A172 (cell line): ENCODE measurements around the gene CEP55. TPM values are rescaled to one million over a fixed set of nuclear protein-coding genes. Genes with fewer than 3 reads are reported as not detected.

Experiments used
- DNase-seq: peaks from one replicate; pipeline ENCODE4 v3.0.0-alpha.2; 2015; ENCODE audit warnings: low spot score
- total RNA-seq: library from RNA; depleted of rRNA; stranded (reverse); fragments of >200 nt; shearing (Covaris generic); gene quantifications from 2 replicates; pipeline ENCODE4 v1.2.3, GENCODE V29; 2014

The CEP55 gene
- total RNA-seq, 1 experiment from 2014 or later = 250 TPM

- DNase-seq = peak; percentile 82
These were observed 27.0 kb upstream of the CEP55 start for GRCh38 chr10:93469454-93469853.

- peak; percentile 98 for DNase-seq
These were observed 25.2 kb upstream of the CEP55 start for GRCh38 chr10:93471110-93471651.

DNA sequence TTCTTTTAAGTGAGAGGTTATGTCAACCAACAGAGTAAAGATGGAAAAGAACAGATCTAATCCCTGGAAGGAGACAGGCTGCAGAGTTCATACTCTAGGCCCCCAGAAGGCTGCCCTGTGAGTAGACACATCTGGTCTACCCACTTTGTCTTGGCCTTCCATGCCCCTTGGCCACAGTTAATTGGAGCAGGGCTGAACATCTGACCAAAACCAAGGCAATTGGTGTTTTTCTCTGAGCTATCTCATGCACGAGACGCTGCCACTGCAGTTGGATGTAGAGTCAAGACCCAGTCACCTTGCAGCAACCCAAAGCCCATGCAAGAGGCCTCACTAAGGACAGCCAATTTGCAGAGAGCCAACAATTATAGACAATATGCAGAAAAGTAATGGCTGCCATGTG is 23.3 kb upstream of the CEP55 start:
- no peak for DNase-seq

- no peak for DNase-seq
These were observed 22.5 kb upstream of the CEP55 start for GRCh38 chr10:93473804-93474472.

DNA sequence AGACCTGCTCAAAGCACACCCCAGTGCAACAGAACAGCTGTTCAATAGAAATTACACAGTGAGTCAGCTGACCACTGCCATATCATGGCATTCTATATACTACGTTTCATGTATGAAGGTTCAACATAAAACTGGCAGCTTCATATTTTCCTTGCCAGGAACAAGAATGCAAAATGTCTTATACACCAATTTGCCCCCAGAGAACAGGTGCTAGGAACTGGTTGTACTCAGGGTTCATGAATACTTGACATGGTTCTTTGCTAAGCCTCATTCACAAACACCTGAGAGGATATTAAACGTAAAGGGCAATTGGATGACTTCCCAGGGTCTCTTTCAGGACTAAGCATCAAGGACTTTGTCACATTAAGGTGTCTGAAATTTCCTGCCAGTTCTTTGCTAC is 21.2 kb upstream of the CEP55 start:
- DNase-seq = no peak

- DNase-seq = peak; percentile 98
These were observed 20.5 kb upstream of the CEP55 start for GRCh38 chr10:93475871-93476270.

GRCh38 chr10:93476756-93477155 is 19.7 kb upstream of the CEP55 start:
- DNase-seq = no peak

GRCh38 chr10:93478873-93479272 is 17.5 kb upstream of the CEP55 start:
- DNase-seq = no peak

GRCh38 chr10:93481637-93482144 is 14.7 kb upstream of the CEP55 start:
- no peak for DNase-seq

DNA sequence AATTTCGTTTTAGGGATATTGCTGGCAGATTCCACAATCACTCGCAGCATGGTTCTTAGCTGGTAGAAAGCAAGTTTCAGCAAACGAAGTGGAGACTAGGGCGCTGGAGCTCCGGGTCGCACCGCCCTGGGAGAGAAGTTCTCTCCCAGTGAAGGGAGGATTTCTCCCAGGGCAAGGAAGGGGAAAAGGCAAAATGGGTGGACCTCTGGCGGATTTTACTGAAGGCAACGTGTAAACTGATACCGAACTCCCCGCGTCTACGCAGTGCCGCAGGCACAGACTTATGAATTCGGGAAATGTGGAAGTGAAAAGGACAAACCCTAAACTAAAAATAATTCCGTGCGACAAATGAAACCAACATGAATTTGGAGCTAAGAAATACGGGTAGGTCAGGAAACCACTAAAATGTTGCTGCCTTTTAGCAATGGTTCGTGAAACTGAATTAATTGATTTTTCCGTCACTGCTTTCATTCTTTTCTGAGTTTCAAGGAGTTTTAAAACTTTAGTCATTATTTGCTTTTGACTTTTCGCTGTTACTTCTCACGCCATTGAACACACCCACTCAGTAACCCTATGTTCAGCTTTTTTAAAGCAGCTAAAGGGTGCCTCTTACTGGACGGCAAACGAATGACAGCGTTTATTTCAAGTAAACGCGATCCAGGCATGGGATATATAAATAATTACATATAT is 14.1 kb upstream of the CEP55 start, which contains the start of gene MYOF:
MYOF (minus strand) TSS at position 190 of the 690 bp plus-strand sequence; CDS start at position 50, 140 bp downstream.
- DNase-seq = peak; percentile 82

- no peak for DNase-seq
These were observed 10.7 kb upstream of the CEP55 start for GRCh38 chr10:93485690-93486089.

- DNase-seq = no peak
These were observed 7.4 kb upstream of the CEP55 start for GRCh38 chr10:93488956-93489528.

- DNase-seq = no peak
These were observed 4.8 kb upstream of the CEP55 start for GRCh38 chr10:93491602-93492121.

DNA sequence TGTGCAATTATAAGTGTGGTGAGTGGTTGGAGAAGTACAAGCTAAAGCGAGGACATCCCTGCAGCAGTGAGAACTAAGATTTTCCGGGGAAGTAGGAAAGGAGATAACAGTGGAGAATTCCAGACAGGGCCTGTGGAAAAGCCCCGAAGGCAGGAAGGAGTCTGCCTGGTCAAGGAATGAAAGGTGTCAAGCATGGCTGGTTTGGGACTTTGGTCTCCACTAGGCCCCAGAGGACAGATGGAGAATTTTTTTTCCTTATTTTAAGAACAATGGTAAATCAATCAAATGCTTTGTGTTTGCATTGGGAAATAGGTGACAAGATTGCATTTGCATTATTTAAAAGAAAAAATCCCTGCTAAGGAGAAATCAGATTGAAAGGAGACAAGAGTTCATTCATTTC is 3.2 kb upstream of the CEP55 start:
- DNase-seq = no peak

DNA sequence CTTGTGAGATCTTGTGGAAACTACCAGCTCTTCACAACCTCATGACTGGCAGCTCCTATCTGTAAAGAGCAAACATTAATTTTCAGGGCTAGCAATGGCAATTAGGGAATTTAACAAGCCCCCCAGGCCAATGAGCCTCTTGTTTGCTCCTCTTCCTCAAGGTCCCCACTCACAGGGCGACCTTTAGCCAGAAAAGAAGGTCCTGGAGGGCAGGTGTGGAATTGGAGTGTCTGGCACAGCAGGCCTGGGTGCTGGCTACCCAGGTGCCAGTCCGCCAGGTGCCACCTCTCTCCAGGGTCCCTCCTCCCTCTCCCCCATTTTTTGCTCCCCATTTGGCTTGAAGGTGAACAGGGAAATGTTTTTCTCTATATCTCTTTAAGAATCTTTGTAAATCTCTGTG is 1.9 kb upstream of the CEP55 start:
- no peak for DNase-seq

DNA sequence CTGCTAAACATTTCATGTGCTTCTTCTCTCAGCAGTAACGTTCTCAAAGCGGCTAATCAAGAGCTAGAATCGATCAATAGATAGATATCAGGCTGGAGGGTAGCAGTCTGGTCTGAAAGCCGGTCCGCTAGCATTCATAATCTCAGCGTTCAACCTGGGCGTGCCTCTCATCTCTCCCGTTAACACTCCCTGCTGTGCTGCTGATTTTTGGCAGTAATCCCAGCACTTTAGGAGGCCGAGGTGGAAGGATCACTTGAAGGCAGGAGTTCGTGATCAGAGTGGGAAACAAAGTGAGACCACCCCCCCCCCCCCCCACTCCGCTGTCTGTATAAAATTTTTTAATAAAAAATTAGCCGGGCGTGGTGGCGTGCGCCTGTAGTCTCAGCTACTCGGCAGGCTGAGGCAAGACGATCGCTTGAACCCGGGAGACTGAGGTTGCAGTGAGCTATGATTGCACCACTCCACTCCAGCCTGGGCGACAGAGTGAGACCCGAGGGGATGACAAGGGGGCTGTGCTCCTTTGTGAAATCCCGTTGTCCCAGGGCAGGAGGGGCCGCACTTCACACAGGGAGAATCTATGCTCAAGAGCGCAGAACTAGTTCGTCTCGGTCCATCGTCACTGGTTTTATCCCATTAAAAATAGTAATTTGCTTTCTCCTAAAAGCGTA is 624 bp upstream of the CEP55 start:
- DNase-seq = peak; percentile 53

DNA sequence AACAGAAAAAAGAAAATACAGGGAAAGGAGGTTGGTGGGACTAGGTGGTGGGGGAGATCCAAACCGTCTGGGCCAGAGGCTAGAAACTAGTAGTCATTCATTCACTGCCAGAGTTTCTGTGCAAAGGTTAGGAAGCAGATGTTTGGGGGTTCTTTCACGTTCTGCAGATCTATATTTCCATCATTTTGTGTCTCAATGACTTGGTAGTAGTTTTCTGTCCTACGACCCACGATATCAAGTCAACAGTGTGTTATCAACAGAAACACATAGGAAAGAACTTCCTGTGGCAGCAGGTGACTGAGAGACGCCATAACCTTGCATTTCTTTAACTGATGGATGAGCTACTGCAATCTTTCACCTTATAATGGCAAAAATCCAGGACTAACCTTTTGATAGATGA is 1.8 kb downstream of the CEP55 start:
- DNase-seq = no peak

GRCh38 chr10:93501650-93502049 is 5.2 kb downstream of the CEP55 start:
- DNase-seq = no peak

DNA sequence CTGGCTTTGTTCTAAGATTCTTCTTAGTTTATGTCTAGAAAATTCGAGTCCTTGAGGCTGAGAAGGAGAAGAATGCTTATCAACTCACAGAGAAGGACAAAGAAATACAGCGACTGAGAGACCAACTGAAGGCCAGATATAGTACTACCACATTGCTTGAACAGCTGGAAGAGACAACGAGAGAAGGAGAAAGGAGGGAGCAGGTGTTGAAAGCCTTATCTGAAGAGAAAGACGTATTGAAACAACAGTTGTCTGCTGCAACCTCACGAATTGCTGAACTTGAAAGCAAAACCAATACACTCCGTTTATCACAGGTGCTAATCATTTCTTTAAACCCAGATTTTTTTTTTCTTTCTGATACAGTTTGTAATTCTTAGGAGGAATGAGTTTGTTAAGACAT is 6.7 kb downstream of the CEP55 start:
- no peak for DNase-seq

DNA sequence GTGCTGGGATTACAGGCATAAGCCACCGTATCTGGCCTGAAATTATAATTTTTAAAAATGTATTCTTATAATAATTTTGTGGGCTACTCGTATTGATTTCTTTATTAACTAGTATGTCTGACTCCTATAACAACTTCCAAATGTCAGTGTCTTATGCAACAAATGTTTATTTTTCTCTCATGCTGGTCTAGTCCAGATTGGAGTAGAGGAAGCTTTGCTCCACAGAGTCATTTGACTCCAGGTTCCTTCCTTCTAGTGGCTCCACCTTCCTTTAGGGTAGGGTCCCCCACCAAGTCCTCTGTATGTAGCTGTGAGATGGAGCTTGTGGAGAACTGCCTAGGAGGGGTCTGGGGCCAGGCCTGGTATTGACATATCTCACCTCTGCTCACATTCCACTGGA is 8.7 kb downstream of the CEP55 start:
- no peak for DNase-seq

DNA sequence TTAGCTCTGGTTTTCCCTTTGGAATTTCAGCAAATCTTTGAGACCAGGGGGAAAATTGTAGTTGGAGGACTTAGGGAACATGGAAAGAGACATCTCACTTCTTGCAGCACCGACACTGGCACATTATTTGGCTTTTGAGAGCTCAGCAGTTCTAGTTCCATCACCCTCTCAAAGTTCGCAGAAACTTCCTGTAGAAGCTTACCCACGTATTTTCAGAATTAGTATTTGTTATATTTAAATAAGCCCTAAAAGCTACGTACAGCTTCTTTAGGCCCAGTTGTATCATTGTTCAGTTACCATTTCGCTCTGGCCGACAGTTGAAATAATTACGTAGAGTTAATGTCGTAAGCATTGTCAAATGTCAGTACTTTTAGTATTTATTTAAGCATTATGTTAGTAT is 13.4 kb downstream of the CEP55 start:
- no peak for DNase-seq

GRCh38 chr10:93512565-93512964 is 16.2 kb downstream of the CEP55 start:
- peak; percentile 74 for DNase-seq
